Neural progenitor cell (in vitro differentiated cells): ENCODE measurements around the gene MYO1F. TPM values are rescaled to one million over a fixed set of nuclear protein-coding genes. Genes with fewer than 3 reads are reported as not detected.
A peak's percentile ranks its signal among the peaks of the same experiment; 100 is the strongest.

Experiments used
- DNase-seq: peaks from one replicate; pipeline ENCODE4 v3.0.0-alpha.2; 2016; ENCODE audit warnings: low spot score
- H2AFZ ChIP-seq: fragments of 200-600 bp; sonication (generic); replicated peaks from 2 replicates; pipeline ENCODE4 v1.6.1; 2016; ENCODE audit warnings: antibody characterized with exemption
- H3F3A ChIP-seq: fragments of 200-600 bp; sonication (generic); 2 replicates; pipeline ENCODE4 v1.6.1; 2016; ENCODE audit warnings: antibody characterized with exemption, low read depth
- H3K27ac ChIP-seq: fragments of 200-600 bp; sonication (generic); 2 replicates; pipeline ENCODE4 v1.5.1; 2016; ENCODE audit warnings: mild to moderate bottlenecking
- H3K27me3 ChIP-seq: fragments of 200-600 bp; sonication (generic); 2 replicates; pipeline ENCODE4 v1.6.1; 2016; ENCODE audit warnings: mild to moderate bottlenecking, moderate library complexity
- H3K36me3 ChIP-seq: fragments of 200-600 bp; sonication (generic); 2 replicates; pipeline ENCODE4 v1.5.1; 2016
- H3K4me1 ChIP-seq: fragments of 200-600 bp; sonication (generic); 2 replicates; pipeline ENCODE4 v1.6.1; 2016; ENCODE audit warnings: mixed run types
- H3K4me2 ChIP-seq: fragments of 200-600 bp; sonication (generic); 2 replicates; pipeline ENCODE4 v1.6.1; 2016
- H3K4me3 ChIP-seq: fragments of 200-600 bp; sonication (generic); 2 replicates; pipeline ENCODE4 v1.5.1; 2016
- H3K79me2 ChIP-seq: fragments of 200-600 bp; sonication (generic); 2 replicates; pipeline ENCODE4 v1.6.1; 2016; ENCODE audit warnings: low read depth
- H3K9ac ChIP-seq: fragments of 200-600 bp; sonication (generic); 2 replicates; pipeline ENCODE4 v1.6.1; 2016
- H3K9me3 ChIP-seq: fragments of 200-600 bp; sonication (generic); 2 replicates; pipeline ENCODE4 v1.5.1; 2016; ENCODE audit warnings: low read depth
- H4K20me1 ChIP-seq: fragments of 200-600 bp; sonication (generic); 2 replicates; pipeline ENCODE4 v1.6.1; 2016; ENCODE audit warnings: low read depth
- H3K27ac Mint-ChIP-seq: 3 replicates; pipeline ENCODE4 v1.8.0; 2021; ENCODE audit warnings: mixed read lengths
- H3K27me3 Mint-ChIP-seq: 2 replicates; pipeline ENCODE4 v1.8.0; 2022; ENCODE audit warnings: low read depth, mild to moderate bottlenecking, inconsistent platforms, moderate library complexity, mixed read lengths; ENCODE audit not compliant: insufficient read depth
- H3K36me3 Mint-ChIP-seq: 3 replicates; pipeline ENCODE4 v1.8.0; 2021; ENCODE audit warnings: mixed read lengths
- H3K4me1 Mint-ChIP-seq: 3 replicates; pipeline ENCODE4 v1.8.0; 2021; ENCODE audit warnings: mixed read lengths
- H3K4me3 Mint-ChIP-seq: 3 replicates; pipeline ENCODE4 v1.8.0; 2021; ENCODE audit warnings: mild to moderate bottlenecking, moderate library complexity, mixed read lengths
- H3K9me3 Mint-ChIP-seq: 3 replicates; pipeline ENCODE4 v1.8.0; 2020; ENCODE audit warnings: mixed read lengths
- CTCF ChIP-seq: fragments of 200-600 bp; sonication (generic); IDR thresholded peaks from 2 replicates; pipeline ENCODE4 v1.5.1; 2017; ENCODE audit warnings: antibody characterized with exemption, mild to moderate bottlenecking
- EZH2 ChIP-seq: fragments of 200-600 bp; sonication (generic); IDR thresholded peaks from 2 replicates; pipeline ENCODE4 v1.6.1; 2017; ENCODE audit warnings: antibody characterized with exemption, mild to moderate bottlenecking, moderate library complexity
- EZH2phosphoT487 ChIP-seq: fragments of 200-600 bp; sonication (generic); IDR thresholded peaks from 2 replicates; pipeline ENCODE4 v1.6.1; 2017; ENCODE audit warnings: antibody characterized with exemption
- total RNA-seq: library from RNA; depleted of rRNA; stranded (reverse); fragments of >200 nt; gene quantifications from 2 replicates; pipeline ENCODE4 v1.2.3, GENCODE V29; 2015; ENCODE audit warnings: low replicate concordance

The MYO1F gene
- total RNA-seq, 1 donor from 2014 or later, result 0.15 TPM

GRCh38 chr19:8615024-8615423, 37.8 kb upstream of the MYO1F start:
- Histone ChIP-seq H4K20me1 (no peaks in the 10 kb centered on the region), H2AFZ (no peak overlapping the region), H3K27me3 (no peaks in the 10 kb centered on the region), H3K9ac (no peak overlapping the region), H3K9me3 (no peaks in the 10 kb centered on the region), H3F3A (peaks cover 11% of the 10 kb centered on the region), H3K36me3 (no peaks in the 10 kb centered on the region), H3K79me2 (peaks cover under 1% of the 10 kb centered on the region), H3K4me1 (no peaks in the 10 kb centered on the region), H3K4me2 (no peak overlapping the region), H3K4me3 (no peak overlapping the region), H3K27ac (no peak overlapping the region)
- no peak for DNase-seq
- H3K4me1 Mint-ChIP-seq, result peaks cover 18% of the 10 kb centered on the region
- H3K27ac Mint-ChIP-seq, result no peak overlapping the region
- peaks cover 13% of the 10 kb centered on the region for H3K27me3 Mint-ChIP-seq
- H3K4me3 Mint-ChIP-seq, result no peak overlapping the region
- TF ChIP-seq EZH2 (no peak), CTCF (no peak)
- H3K9me3 Mint-ChIP-seq, result no peaks in the 10 kb centered on the region
- H3K36me3 Mint-ChIP-seq, result peaks cover 2% of the 10 kb centered on the region

DNA sequence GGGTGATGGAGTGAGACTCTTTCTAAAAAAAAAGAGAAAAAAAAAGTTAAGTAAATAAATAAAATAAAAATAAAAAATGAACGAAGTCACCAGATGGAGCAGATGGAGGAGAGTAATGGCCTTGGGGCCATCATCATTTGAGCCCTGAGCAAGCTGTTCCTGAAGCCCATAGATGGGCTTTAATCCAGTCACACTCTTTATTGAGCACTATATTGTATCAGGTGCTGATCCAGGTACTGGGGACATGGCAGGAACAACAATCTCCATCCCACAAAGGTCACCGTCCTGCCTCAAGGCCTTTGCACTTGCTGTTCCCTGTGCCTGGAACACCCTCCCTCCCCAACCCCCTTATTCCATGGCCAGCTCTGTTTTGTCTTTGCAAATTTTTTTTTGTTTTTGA, 37.2 kb upstream of the MYO1F start:
- peaks cover 4% of the 10 kb centered on the region for H3K79me2 ChIP-seq

GRCh38 chr19:8612807-8613171, 35.5 kb upstream of the MYO1F start:
- peaks cover 9% of the 10 kb centered on the region for H4K20me1 ChIP-seq
- no peaks in the 10 kb centered on the region for H3K36me3 ChIP-seq
- Mint-ChIP-seq H3K36me3 (peaks cover 3% of the 10 kb centered on the region), H3K4me1 (peaks cover 36% of the 10 kb centered on the region), H3K27ac (no peak overlapping the region), H3K4me3 (peak overlapping the region; percentile 72), H3K27me3 (peaks cover 20% of the 10 kb centered on the region), H3K9me3 (no peaks in the 10 kb centered on the region)
- H3K79me2 ChIP-seq, result peaks cover 4% of the 10 kb centered on the region
- no peak overlapping the region for H3K27ac ChIP-seq
- no peak overlapping the region for H2AFZ ChIP-seq
- H3K9me3 ChIP-seq, result no peaks in the 10 kb centered on the region
- peaks cover 31% of the 10 kb centered on the region for H3F3A ChIP-seq
- H3K4me1 ChIP-seq, result peaks cover 14% of the 10 kb centered on the region
- no peak overlapping the region for H3K9ac ChIP-seq
- H3K4me3 ChIP-seq, result no peak overlapping the region
- TF ChIP-seq EZH2 (no peak), EZH2phosphoT487 (no peak), CTCF (no peak)
- H3K27me3 ChIP-seq, result no peaks in the 10 kb centered on the region
- H3K4me2 ChIP-seq, result no peak overlapping the region
- DNase-seq, result no peak

More for the DNA sequence above, 37.2 kb upstream of the MYO1F start:
- no peaks in the 10 kb centered on the region for H3K36me3 ChIP-seq
- H3K27ac Mint-ChIP-seq, result no peak overlapping the region
- no peak for TF ChIP-seq CTCF
- no peak for TF ChIP-seq EZH2
- no peak for TF ChIP-seq EZH2phosphoT487
- H3K36me3 Mint-ChIP-seq, result peaks cover 3% of the 10 kb centered on the region
- DNase-seq, result no peak
- no peak overlapping the region for H3K27ac ChIP-seq
- H3K27me3 Mint-ChIP-seq, result peaks cover 18% of the 10 kb centered on the region
- no peak overlapping the region for H3K4me2 ChIP-seq
- H3K9me3 Mint-ChIP-seq, result no peaks in the 10 kb centered on the region
- H3K4me1 ChIP-seq, result no peaks in the 10 kb centered on the region
- H2AFZ ChIP-seq, result no peak overlapping the region
- peaks cover 17% of the 10 kb centered on the region for H3F3A ChIP-seq
- H3K27me3 ChIP-seq, result no peaks in the 10 kb centered on the region
- no peaks in the 10 kb centered on the region for H3K9me3 ChIP-seq
- H3K9ac ChIP-seq, result no peak overlapping the region
- H4K20me1 ChIP-seq, result no peaks in the 10 kb centered on the region
- no peak overlapping the region for H3K4me3 ChIP-seq
- no peak overlapping the region for H3K4me3 Mint-ChIP-seq
- peaks cover 23% of the 10 kb centered on the region for H3K4me1 Mint-ChIP-seq
